HEK293T (cell line): ENCODE measurements around the gene JAZF1.

ENCODE experiments used
- BHLHE40 ChIP-seq: fragments of 450-650 bp; IDR thresholded peaks from 2 replicates; pipeline ENCODE4 v1.6.1; 2016; ENCODE audit warnings: mild to moderate bottlenecking, moderate library complexity, borderline replicate concordance
- ELF4 ChIP-seq: fragments of 450-650 bp; IDR thresholded peaks from 2 replicates; pipeline ENCODE4 v1.6.1; 2017; ENCODE audit warnings: antibody characterized with exemption
- FOXA1 ChIP-seq: fragments of 450-650 bp; IDR thresholded peaks from 2 replicates; pipeline ENCODE4 v1.6.1; 2016; ENCODE audit warnings: mild to moderate bottlenecking
- FOXK2 ChIP-seq: fragments of 450-650 bp; IDR thresholded peaks from 2 replicates; pipeline ENCODE4 v1.6.1; 2016; ENCODE audit warnings: mild to moderate bottlenecking
- FOXM1 ChIP-seq: fragments of 450-650 bp; IDR thresholded peaks from 2 replicates; pipeline ENCODE4 v1.6.1; 2017; ENCODE audit warnings: mild to moderate bottlenecking, borderline replicate concordance
- L3MBTL2 ChIP-seq: fragments of 450-650 bp; conservative IDR thresholded peaks from 2 replicates; pipeline ENCODE4 v1.6.1; 2016; ENCODE audit warnings: mild to moderate bottlenecking
- LEF1 ChIP-seq: fragments of 450-650 bp; IDR thresholded peaks from 2 replicates; pipeline ENCODE4 v1.6.1; 2017; ENCODE audit warnings: mild to moderate bottlenecking, borderline replicate concordance
- NFRKB ChIP-seq: fragments of 450-650 bp; IDR thresholded peaks from 2 replicates; pipeline ENCODE4 v1.6.1; 2016; ENCODE audit warnings: mild to moderate bottlenecking, moderate library complexity
- SP1 ChIP-seq: fragments of 450-650 bp; IDR thresholded peaks from 2 replicates; pipeline ENCODE4 v1.6.1; 2017
- SUZ12 ChIP-seq: fragments of 450-650 bp; IDR thresholded peaks from 2 replicates; pipeline ENCODE4 v1.6.1; 2016; ENCODE audit warnings: mild to moderate bottlenecking

- TF ChIP-seq FOXM1 (no peak), SUZ12 (no peak), FOXA1 (no peak), BHLHE40 (no peak), NFRKB (no peak), LEF1 (no peak), L3MBTL2 (no peak), ELF4 (no peak), SP1 (no peak), FOXK2 (no peak)
These were observed 274.1 kb downstream of the JAZF1 start for GRCh38 chr7:27906385-27907091.
